C4-2B (cell line): ENCODE results near the gene NCBP3.
"Not testable (repeated sequence)": the region's sequence is repeated elsewhere in the genome, so short reads cannot be mapped to it uniquely, and the experiment has no call there.

Experiments
- H3K27ac ChIP-seq: fragments of 450-650 bp; 2 replicates; pipeline ENCODE4 v1.5.1; 2017
- ZFX ChIP-seq: fragments of 450-650 bp; IDR thresholded peaks from 2 replicates; pipeline ENCODE4 v1.6.1; 2017
- TF ChIP-seq, protein P1 (sequence below): fragments of 450-650 bp; conservative IDR thresholded peaks from 2 replicates; pipeline ENCODE4 v1.5.1; 2017; ENCODE audit warnings: mild to moderate bottlenecking

The NCBP3 gene

DNA sequence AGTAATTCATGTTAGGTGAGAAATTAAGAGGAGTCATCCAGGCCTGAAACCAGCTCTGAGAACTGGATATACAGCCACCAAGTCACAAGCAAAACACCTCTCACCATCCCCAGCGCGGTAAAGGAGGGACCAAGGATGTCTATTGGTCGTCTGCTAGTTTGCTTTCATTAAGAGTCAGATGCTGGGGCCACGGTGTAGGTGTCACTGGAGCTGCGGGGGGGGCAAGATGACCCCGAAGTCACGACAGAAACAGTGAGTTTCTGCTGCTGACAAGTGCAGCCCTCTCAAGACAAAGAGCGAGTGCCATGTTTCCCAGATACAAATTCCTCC is 790 bp downstream of the NCBP3 start:
- TF ChIP-seq, protein P1, sequence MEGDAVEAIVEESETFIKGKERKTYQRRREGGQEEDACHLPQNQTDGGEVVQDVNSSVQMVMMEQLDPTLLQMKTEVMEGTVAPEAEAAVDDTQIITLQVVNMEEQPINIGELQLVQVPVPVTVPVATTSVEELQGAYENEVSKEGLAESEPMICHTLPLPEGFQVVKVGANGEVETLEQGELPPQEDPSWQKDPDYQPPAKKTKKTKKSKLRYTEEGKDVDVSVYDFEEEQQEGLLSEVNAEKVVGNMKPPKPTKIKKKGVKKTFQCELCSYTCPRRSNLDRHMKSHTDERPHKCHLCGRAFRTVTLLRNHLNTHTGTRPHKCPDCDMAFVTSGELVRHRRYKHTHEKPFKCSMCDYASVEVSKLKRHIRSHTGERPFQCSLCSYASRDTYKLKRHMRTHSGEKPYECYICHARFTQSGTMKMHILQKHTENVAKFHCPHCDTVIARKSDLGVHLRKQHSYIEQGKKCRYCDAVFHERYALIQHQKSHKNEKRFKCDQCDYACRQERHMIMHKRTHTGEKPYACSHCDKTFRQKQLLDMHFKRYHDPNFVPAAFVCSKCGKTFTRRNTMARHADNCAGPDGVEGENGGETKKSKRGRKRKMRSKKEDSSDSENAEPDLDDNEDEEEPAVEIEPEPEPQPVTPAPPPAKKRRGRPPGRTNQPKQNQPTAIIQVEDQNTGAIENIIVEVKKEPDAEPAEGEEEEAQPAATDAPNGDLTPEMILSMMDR, result no peak
- no peak for TF ChIP-seq ZFX
- peak overlapping the region; percentile 92 for H3K27ac ChIP-seq

DNA sequence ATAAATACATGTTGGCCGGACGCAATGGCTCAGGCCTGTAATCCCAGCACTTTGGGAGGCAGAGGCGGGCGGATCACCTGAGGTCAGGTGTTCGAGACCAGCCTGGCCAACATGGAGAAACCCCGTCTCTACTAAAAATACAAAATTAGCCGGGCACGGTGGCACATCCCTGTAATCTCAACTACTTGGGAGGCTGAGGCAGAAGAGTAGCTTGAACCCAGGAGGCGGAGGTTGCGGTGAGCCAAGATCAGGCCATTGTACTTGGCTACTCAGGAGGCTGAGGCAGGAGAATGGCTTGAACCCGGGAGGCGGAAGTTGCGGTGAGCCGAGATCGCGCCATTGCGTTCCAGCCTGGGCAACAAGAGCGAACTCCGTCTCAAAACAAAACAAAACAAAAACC is 1.5 kb downstream of the NCBP3 start:
- H3K27ac ChIP-seq, result not testable (repeated sequence)

DNA sequence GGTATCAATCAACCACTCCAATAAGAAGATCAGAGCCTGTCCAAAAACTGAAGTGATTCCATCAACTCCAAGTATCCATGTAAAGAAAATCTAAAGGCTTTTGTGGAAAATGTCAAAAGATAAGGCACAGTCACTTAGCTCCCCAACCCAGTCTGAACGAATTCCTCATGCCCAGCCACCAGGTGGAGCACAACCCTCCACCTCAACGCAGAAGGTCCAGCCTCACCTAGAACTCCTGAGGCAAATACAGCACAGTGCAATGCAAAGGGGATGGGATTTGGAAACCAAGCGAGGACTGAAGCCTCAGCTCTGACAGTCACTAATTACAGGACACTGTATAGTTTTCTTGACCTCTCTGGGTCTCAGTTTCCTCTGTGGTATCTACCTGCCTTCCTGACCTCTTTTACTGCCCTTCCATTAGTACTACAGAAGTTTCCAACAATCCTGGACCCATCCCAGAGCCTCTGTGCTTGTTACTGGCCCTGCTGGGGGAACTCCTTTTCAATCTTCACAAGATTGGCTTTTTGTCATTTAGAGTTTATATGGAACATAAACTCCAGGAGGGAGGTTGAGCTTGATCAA is 2.0 kb downstream of the NCBP3 start:
- TF ChIP-seq, protein P1, result peak; percentile 90
- TF ChIP-seq ZFX, result no peak

DNA sequence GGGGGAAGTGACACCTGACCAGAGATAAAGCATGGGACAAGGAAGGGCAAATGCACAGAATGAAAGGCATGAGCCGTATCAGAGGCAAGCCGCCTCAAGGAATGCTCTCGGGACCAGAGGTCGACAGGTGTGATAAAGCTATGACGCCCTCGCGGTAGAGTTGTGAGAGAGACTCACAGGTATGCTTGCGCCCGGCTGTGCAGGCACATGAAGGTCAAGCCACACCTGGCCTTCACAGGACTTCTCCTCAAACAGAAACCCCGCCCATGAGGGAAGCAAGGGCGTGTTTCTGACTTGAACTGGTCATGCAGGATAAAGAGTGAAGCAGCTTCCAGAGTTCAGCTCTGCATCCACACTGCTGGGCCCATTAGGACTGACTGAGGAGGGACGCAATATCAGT is 7.8 kb downstream of the NCBP3 start:
- H3K27ac ChIP-seq, result peak overlapping the region; percentile 44
- no peak for TF ChIP-seq ZFX
- TF ChIP-seq, protein P1, result no peak

More for the DNA sequence above, 2.0 kb downstream of the NCBP3 start:
- H3K27ac ChIP-seq, result no peak overlapping the region

DNA sequence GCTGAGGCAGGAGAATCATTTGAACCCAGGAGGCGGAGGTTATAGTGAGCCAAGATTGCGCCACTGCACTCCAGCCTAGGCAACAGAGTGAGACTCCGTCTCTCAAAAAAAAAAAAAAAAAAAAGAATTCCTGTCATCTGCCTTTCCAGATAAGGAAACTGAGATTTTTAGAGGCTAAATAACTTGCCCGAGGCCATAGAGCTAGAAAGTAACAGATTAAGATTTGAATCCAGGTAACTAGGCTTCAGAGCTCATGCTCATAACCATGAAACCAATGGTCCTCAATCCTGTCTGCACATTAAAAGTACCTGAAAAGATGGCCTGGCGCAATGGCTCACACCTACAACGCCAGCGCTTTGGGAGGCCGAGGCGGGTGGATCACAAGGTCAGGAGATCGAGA is 9.5 kb downstream of the NCBP3 start:
- H3K27ac ChIP-seq, result no peak overlapping the region
- TF ChIP-seq ZFX, result no peak
- TF ChIP-seq, protein P1, result no peak

DNA sequence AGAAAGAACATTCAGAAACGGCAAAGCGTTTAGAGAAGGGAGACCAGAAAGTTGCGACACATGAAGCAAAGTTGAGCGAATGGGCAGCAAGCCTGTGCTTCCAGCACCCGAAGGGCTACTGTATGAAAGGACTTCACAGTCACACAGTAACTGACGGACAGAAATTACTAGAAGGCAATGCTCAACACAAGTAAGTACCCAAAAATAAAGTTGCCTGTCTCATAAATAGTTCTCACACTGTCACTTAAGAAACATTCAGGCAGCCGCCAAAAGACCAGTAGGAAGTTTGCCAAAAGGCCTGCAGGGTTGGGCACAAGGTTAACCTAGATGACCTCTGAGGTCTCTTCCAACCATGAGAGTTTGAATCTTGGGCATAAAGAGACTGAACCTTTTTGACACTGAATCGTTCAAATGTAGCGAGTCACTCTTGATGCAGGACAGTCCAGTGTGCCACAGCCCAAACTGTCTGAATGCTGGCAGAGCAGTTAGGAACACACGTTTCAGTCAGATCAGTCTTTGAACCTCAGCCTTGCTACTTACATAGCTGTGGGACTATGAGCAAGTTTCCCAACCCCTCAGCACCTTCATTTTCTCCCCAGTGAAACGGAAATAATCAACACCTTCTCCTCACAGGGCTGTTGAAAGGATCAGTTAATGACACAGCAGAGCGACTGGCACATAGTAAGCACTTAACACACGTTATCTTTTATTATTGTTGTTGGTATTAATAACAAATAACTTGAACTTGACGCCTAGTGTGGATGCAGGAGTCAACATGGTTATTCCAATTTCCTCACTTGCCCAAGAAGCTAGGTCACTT is 10.4 kb downstream of the NCBP3 start:
- TF ChIP-seq ZFX, result no peak; the same call in 1 of the 2 replicates
- TF ChIP-seq, protein P1, result no peak
- H3K27ac ChIP-seq, result peak overlapping the region; percentile 32; the same call in 1 of the 2 replicates

DNA sequence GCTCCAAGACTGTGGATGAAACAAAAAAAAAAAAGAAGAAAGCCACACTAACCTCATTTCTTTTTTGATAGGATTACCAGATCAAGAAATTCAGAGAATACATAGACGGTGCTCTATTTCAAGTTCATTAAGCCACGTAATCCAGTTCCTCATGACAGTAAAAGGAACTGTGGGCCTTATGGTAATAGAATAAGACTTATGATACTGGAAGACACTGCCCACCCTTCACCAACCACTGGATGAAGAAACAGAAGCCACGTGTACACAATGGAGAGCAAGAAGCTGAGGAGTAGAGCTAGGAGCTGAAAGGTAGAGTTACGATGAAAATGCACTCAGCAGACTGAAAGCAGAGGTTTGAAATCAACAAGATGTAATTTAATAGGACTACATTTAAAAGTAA is 11.2 kb downstream of the NCBP3 start:
- no peak for TF ChIP-seq ZFX
- TF ChIP-seq, protein P1, result no peak
- no peak overlapping the region for H3K27ac ChIP-seq

DNA sequence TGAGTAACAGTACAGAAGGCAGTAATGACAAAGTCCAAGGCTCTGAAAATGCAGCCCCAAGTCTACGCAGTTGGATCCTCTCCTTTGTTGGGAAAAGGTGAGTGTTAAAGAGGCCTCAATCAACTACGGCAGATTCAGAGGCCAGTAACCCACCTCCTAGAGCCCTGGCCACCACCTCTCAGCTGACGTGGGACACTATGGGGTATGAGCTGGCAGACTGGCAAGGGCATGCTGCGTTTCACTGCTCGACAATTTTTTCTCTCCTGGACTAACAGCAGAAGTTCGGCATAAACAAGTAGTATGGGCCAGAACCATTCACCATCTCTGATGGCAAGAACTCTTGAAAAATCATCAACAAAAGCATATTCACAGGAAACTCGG is 17.2 kb downstream of the NCBP3 start:
- TF ChIP-seq, protein P1, result no peak
- no peak overlapping the region for H3K27ac ChIP-seq
